ENCODE measurements around the gene POFUT1.

Gene POFUT1

GRCh38 chr20:32215729-32216128 lies 8.0 kb downstream of the POFUT1 start:
- H3K27me3 ChIP-seq (ENCODE audit: control insufficient read depth, insufficient read depth, low read length) = no peaks in the 10 kb centered on the region
- peaks cover 24% of the 10 kb centered on the region for H3K36me3 ChIP-seq (ENCODE audit: control insufficient read depth, insufficient read depth, low read length)
- H3K9me3 ChIP-seq (ENCODE audit: control insufficient read depth, insufficient read depth, low read length) = no peaks in the 10 kb centered on the region
- H3K4me1 ChIP-seq (ENCODE audit: control insufficient read depth, insufficient read depth, low read length) = no peaks in the 10 kb centered on the region
- no peak overlapping the region for H3K9ac ChIP-seq (ENCODE audit: low read depth, low read length)
- H3K4me3 ChIP-seq (ENCODE audit: low read depth, low read length) = no peak overlapping the region

- H3K9me3 ChIP-seq (ENCODE audit: control insufficient read depth, insufficient read depth, low read length) = no peaks in the 10 kb centered on the region
- H3K36me3 ChIP-seq (ENCODE audit: control insufficient read depth, insufficient read depth, low read length) = peaks cover 30% of the 10 kb centered on the region
- no peaks in the 10 kb centered on the region for H3K27me3 ChIP-seq (ENCODE audit: control insufficient read depth, insufficient read depth, low read length)
- no peak overlapping the region for H3K9ac ChIP-seq (ENCODE audit: low read depth, low read length)
- H3K4me1 ChIP-seq (ENCODE audit: control insufficient read depth, insufficient read depth, low read length) = no peaks in the 10 kb centered on the region
- no peak overlapping the region for H3K4me3 ChIP-seq (ENCODE audit: low read depth, low read length)
These were observed 8.8 kb downstream of the POFUT1 start for GRCh38 chr20:32216179-32217142.

- H3K36me3 ChIP-seq (ENCODE audit: control insufficient read depth, insufficient read depth, low read length) = peaks cover 39% of the 10 kb centered on the region
- no peaks in the 10 kb centered on the region for H3K4me1 ChIP-seq (ENCODE audit: control insufficient read depth, insufficient read depth, low read length)
- no peaks in the 10 kb centered on the region for H3K9me3 ChIP-seq (ENCODE audit: control insufficient read depth, insufficient read depth, low read length)
- no peaks in the 10 kb centered on the region for H3K27me3 ChIP-seq (ENCODE audit: control insufficient read depth, insufficient read depth, low read length)
- no peak overlapping the region for H3K4me3 ChIP-seq (ENCODE audit: low read depth, low read length)
- no peak overlapping the region for H3K9ac ChIP-seq (ENCODE audit: low read depth, low read length)
These were observed 10.6 kb downstream of the POFUT1 start for GRCh38 chr20:32218156-32218900.

GRCh38 chr20:32224463-32224862 lies 16.8 kb downstream of the POFUT1 start:
- Histone ChIP-seq H3K36me3 (ENCODE audit: control insufficient read depth, insufficient read depth, low read length) (peaks cover 31% of the 10 kb centered on the region), H3K4me3 (ENCODE audit: low read depth, low read length) (no peak overlapping the region), H3K27me3 (ENCODE audit: control insufficient read depth, insufficient read depth, low read length) (no peaks in the 10 kb centered on the region), H3K9me3 (ENCODE audit: control insufficient read depth, insufficient read depth, low read length) (no peaks in the 10 kb centered on the region), H3K4me1 (ENCODE audit: control insufficient read depth, insufficient read depth, low read length) (no peaks in the 10 kb centered on the region), H3K9ac (ENCODE audit: low read depth, low read length) (no peak overlapping the region)

GRCh38 chr20:32226391-32226790 lies 18.7 kb downstream of the POFUT1 start:
- Histone ChIP-seq H3K36me3 (ENCODE audit: control insufficient read depth, insufficient read depth, low read length) (peaks cover 28% of the 10 kb centered on the region), H3K27me3 (ENCODE audit: control insufficient read depth, insufficient read depth, low read length) (no peaks in the 10 kb centered on the region), H3K9ac (ENCODE audit: low read depth, low read length) (no peak overlapping the region), H3K9me3 (ENCODE audit: control insufficient read depth, insufficient read depth, low read length) (no peaks in the 10 kb centered on the region), H3K4me1 (ENCODE audit: control insufficient read depth, insufficient read depth, low read length) (no peaks in the 10 kb centered on the region), H3K4me3 (ENCODE audit: low read depth, low read length) (no peak overlapping the region)

- Histone ChIP-seq H3K9ac (ENCODE audit: low read depth, low read length) (no peak overlapping the region), H3K4me3 (ENCODE audit: low read depth, low read length) (no peak overlapping the region), H3K9me3 (ENCODE audit: control insufficient read depth, insufficient read depth, low read length) (no peaks in the 10 kb centered on the region), H3K27me3 (ENCODE audit: control insufficient read depth, insufficient read depth, low read length) (no peaks in the 10 kb centered on the region), H3K36me3 (ENCODE audit: control insufficient read depth, insufficient read depth, low read length) (peaks cover 24% of the 10 kb centered on the region), H3K4me1 (ENCODE audit: control insufficient read depth, insufficient read depth, low read length) (no peaks in the 10 kb centered on the region)
These were observed 19.6 kb downstream of the POFUT1 start for GRCh38 chr20:32227306-32227705.

GRCh38 chr20:32227744-32228688 lies 20.3 kb downstream of the POFUT1 start:
- Histone ChIP-seq H3K9ac (ENCODE audit: low read depth, low read length) (no peak overlapping the region), H3K36me3 (ENCODE audit: control insufficient read depth, insufficient read depth, low read length) (peaks cover 24% of the 10 kb centered on the region), H3K9me3 (ENCODE audit: control insufficient read depth, insufficient read depth, low read length) (no peaks in the 10 kb centered on the region), H3K4me1 (ENCODE audit: control insufficient read depth, insufficient read depth, low read length) (no peaks in the 10 kb centered on the region), H3K27me3 (ENCODE audit: control insufficient read depth, insufficient read depth, low read length) (no peaks in the 10 kb centered on the region), H3K4me3 (ENCODE audit: low read depth, low read length) (no peak overlapping the region)

- no peaks in the 10 kb centered on the region for H3K27me3 ChIP-seq (ENCODE audit: control insufficient read depth, insufficient read depth, low read length)
- H3K36me3 ChIP-seq (ENCODE audit: control insufficient read depth, insufficient read depth, low read length) = peaks cover 25% of the 10 kb centered on the region
- H3K4me3 ChIP-seq (ENCODE audit: low read depth, low read length) = no peak overlapping the region
- no peaks in the 10 kb centered on the region for H3K4me1 ChIP-seq (ENCODE audit: control insufficient read depth, insufficient read depth, low read length)
- no peaks in the 10 kb centered on the region for H3K9me3 ChIP-seq (ENCODE audit: control insufficient read depth, insufficient read depth, low read length)
- H3K9ac ChIP-seq (ENCODE audit: low read depth, low read length) = no peak overlapping the region
These were observed 21.6 kb downstream of the POFUT1 start for GRCh38 chr20:32229251-32229747.

GRCh38 chr20:32230707-32231106 lies 23.0 kb downstream of the POFUT1 start:
- Histone ChIP-seq H3K36me3 (ENCODE audit: control insufficient read depth, insufficient read depth, low read length) (peaks cover 33% of the 10 kb centered on the region), H3K9ac (ENCODE audit: low read depth, low read length) (no peak overlapping the region)

GRCh38 chr20:32231245-32231644 lies 23.6 kb downstream of the POFUT1 start:
- Histone ChIP-seq H3K9ac (ENCODE audit: low read depth, low read length) (no peak overlapping the region), H3K4me1 (ENCODE audit: control insufficient read depth, insufficient read depth, low read length) (no peaks in the 10 kb centered on the region), H3K36me3 (ENCODE audit: control insufficient read depth, insufficient read depth, low read length) (peaks cover 33% of the 10 kb centered on the region), H3K9me3 (ENCODE audit: control insufficient read depth, insufficient read depth, low read length) (no peaks in the 10 kb centered on the region), H3K27me3 (ENCODE audit: control insufficient read depth, insufficient read depth, low read length) (no peaks in the 10 kb centered on the region), H3K4me3 (ENCODE audit: low read depth, low read length) (no peak overlapping the region)

More at GRCh38 chr20:32230707-32231106, 23.0 kb downstream of the POFUT1 start:
- Histone ChIP-seq H3K27me3 (ENCODE audit: control insufficient read depth, insufficient read depth, low read length) (no peaks in the 10 kb centered on the region), H3K4me1 (ENCODE audit: control insufficient read depth, insufficient read depth, low read length) (no peaks in the 10 kb centered on the region), H3K9me3 (ENCODE audit: control insufficient read depth, insufficient read depth, low read length) (no peaks in the 10 kb centered on the region), H3K4me3 (ENCODE audit: low read depth, low read length) (no peak overlapping the region)

GRCh38 chr20:32231847-32232246 lies 24.2 kb downstream of the POFUT1 start:
- peaks cover 33% of the 10 kb centered on the region for H3K36me3 ChIP-seq (ENCODE audit: control insufficient read depth, insufficient read depth, low read length)
- no peak overlapping the region for H3K4me3 ChIP-seq (ENCODE audit: low read depth, low read length)
- H3K9ac ChIP-seq (ENCODE audit: low read depth, low read length) = no peak overlapping the region
- no peaks in the 10 kb centered on the region for H3K4me1 ChIP-seq (ENCODE audit: control insufficient read depth, insufficient read depth, low read length)
- H3K9me3 ChIP-seq (ENCODE audit: control insufficient read depth, insufficient read depth, low read length) = no peaks in the 10 kb centered on the region
- H3K27me3 ChIP-seq (ENCODE audit: control insufficient read depth, insufficient read depth, low read length) = no peaks in the 10 kb centered on the region

All from iPS-15b (cell line).